ENCODE data around the gene TRMT10B.
"Not testable (repeated sequence)": the region's sequence is repeated elsewhere in the genome, so short reads cannot be mapped to it uniquely, and the experiment has no call there.

Gene TRMT10B

GRCh38 chr9:37751704-37752103 lies 1.9 kb upstream of the TRMT10B start:
- DNase-seq (ENCODE audit: low read depth): not testable (repeated sequence)

- not testable (repeated sequence) for DNase-seq (ENCODE audit: low read depth)
These were observed 1.5 kb upstream of the TRMT10B start for GRCh38 chr9:37752112-37752511.

- no peak for DNase-seq (ENCODE audit: low read depth)
These were observed 740 bp upstream of the TRMT10B start for GRCh38 chr9:37752642-37753488.

GRCh38 chr9:37758747-37759146 lies 5.1 kb downstream of the TRMT10B start:
- no peak for DNase-seq (ENCODE audit: low read depth)

DNA sequence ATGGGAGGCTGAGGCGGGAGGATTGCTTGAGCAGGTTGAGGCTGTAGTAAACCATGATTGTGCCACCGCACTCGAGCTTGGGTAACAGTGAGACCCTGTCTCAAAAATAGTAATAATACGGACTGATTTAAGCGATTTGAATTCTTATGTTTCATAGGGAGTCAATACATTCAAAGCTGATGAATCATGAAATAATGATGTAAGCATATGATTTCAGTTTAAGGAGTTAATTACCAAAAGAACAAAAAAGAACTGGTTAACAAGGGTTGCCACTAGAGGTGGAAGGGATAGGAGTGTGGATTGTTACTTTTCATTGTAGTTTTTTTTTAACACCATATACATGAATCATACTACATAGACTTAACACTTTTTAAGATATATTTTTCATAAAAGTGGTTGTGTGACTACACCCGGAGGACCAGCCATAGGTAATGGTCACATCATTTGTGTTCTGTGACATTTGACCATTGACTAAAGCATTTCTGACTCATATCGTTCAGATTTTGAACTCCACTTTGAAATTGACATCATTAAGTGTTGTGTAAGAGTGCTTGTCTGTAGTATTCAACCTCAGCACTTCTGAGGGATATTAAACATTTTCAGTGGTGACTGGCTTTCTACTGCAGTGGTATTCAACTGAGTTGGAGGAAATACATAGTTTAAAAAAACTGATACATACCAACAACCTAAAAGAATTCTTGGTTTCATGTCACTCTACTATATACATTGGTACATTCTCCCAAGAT lies 7.0 kb downstream of the TRMT10B start:
- DNase-seq (ENCODE audit: low read depth): peak; percentile 70

- DNase-seq (ENCODE audit: low read depth): peak; percentile 29
These were observed 7.9 kb downstream of the TRMT10B start for GRCh38 chr9:37761511-37761910.

DNA sequence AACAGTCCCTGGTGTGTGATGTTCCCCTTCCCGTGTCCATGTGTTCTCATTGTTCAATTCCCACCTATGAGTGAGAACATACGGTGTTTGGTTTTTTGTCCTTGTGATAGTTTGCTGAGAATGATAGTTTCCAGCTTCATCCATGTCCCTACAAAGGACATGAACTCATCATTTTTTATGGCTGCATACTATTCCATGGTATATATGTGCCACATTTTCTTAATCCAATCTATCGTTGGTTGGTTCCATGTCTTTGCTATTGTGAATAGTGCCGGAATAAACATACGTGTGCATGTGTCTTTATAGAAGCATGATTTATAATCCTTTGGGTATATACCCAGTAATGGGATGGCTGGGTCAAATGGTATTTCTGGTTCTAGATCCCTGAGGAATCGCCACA lies 11.7 kb downstream of the TRMT10B start:
- not testable (repeated sequence) for DNase-seq (ENCODE audit: low read depth)

DNA sequence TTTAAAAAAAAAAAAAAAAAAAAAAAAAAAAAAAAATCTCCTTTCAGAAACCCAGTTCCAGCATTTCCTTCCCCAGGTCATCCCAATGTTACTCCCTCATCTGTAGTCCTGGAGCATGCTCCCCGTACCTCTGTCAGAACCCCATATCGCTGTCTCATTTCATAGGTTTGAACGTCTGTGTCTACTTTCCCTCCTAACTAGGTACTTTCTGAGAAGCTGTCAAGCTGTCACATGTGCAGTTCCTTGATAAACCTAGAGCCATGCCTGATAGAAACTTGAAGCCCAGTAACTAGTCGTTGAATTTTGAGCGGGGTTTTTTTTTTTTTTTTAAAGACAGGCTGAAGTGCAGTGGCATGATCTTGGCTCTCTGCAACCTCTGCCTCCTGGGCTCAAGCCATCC lies 15.7 kb downstream of the TRMT10B start:
- no peak for DNase-seq (ENCODE audit: low read depth)

DNA sequence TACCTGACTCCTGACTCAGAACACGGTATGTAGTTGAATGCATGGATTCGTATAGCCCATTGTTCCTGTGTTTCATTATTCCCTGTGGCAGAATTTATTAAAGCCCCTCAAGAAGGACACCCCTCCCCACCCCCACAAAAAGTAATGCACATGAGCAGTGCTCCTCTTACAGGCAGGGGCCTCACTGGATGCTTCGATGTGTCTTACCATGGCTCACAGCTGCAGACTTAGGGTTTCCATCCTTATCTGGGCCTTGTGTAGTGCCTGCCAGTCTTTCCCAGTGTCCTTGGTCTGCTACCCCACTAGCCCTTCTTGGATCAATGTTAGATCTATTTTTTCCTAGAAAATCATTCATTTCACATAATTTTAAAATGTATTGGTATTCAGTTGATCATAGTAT lies 16.4 kb downstream of the TRMT10B start:
- no peak for DNase-seq (ENCODE audit: low read depth)

GRCh38 chr9:37775216-37775919 lies 21.8 kb downstream of the TRMT10B start:
- no peak for DNase-seq (ENCODE audit: low read depth)

- DNase-seq (ENCODE audit: low read depth): peak; percentile 38
These were observed 22.7 kb downstream of the TRMT10B start for GRCh38 chr9:37776328-37776727.

DNA sequence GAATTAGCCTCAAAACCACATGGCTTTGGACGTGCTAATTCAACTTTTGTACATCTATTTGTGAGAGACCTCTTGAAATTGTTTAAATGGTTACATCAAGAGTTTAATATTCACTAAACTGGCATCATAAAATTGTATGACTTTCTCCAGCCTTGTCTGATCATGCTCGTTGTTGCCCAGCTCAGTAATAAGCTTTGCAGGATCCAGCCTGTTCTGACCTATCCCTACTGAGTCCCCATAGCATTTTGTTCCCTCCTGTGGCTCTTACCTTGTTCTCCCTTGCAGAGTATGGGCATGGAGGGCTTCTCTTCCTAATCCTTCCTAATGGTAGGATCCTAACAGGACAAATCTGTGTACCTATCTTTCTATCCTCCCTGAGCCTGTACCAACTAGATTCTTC lies 24.9 kb downstream of the TRMT10B start:
- no peak for DNase-seq (ENCODE audit: low read depth)

GRCh38 chr9:37784291-37784615 lies 30.6 kb downstream of the TRMT10B start:
- no peak for DNase-seq (ENCODE audit: low read depth)

DNA sequence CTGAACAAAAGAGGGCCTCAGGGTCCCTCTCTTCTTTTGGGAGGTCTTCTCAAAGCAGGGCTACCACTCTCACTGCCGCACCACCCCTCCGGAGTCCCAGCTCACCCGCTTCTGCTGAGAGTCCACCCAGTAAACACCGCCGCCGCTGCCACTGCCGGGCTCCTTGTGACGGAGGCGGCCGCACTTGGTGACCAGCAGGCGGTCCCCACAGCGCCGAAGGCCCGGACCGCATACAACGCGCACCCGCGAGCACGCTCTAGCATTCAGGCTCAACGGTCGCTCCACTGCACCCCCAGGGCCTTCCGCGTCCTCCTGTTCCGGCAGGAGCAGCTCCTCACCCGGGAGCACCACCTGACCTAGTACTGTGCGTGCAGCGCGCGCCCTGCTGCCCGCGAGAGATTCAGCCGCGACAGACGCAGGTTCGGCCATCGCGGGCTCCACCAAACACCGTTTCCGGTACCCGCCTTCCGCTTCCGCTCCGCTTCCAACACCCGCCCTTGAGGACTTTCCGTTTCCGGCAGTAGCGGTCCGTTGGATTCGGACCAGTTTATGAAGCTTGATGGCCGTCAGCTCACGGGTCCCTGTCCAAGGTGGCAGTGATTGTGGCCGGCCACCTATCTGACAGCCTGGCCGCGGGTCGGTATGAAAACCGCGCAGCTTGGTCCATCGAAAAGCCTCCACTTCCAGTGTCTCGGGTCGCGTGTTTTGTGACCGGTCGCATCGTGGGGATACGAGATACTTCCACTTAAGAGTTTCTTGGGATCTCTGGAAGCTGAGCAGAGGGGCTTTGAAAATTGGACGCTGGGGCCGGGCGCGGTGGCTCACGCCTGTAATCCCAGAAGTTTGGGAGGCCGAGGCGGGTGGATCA lies 31.2 kb downstream of the TRMT10B start, which contains the start of gene EXOSC3:
TSS of gene EXOSC3 (minus strand) at position 449 of the 868 bp plus-strand sequence. CDS start at position 429, 20 bp downstream.
- peak; percentile 77 for DNase-seq (ENCODE audit: low read depth)

GRCh38 chr9:37787059-37787458 lies 33.5 kb downstream of the TRMT10B start:
- no peak for DNase-seq (ENCODE audit: low read depth)

- no peak for DNase-seq (ENCODE audit: low read depth)
These were observed 34.7 kb downstream of the TRMT10B start for GRCh38 chr9:37788332-37788731.

- DNase-seq (ENCODE audit: low read depth): no peak
These were observed 36.5 kb downstream of the TRMT10B start for GRCh38 chr9:37790096-37790495.

DNA sequence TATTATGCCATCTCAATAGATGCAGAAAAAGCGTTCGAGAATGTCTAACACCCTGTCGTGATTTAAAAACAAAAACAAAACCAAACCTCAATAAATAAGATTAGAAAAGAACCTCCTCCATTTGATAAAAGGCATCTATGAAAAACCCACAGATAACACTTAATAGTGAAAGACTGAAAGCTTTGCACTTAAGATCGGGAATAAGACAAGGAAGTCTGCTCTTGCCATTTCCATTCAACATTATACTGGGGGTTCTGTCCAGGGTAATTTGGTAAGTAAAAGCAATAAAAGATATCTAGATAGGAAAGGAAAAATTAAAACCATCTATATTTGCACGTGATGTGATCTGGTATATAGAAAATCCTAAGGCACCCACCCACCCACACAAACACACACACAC lies 38.5 kb downstream of the TRMT10B start:
- DNase-seq (ENCODE audit: low read depth): no peak

- DNase-seq (ENCODE audit: low read depth): no peak
These were observed 42.6 kb downstream of the TRMT10B start for GRCh38 chr9:37796232-37796631.

- DNase-seq (ENCODE audit: low read depth): no peak
These were observed 45.1 kb downstream of the TRMT10B start for GRCh38 chr9:37798677-37799076.

- DNase-seq (ENCODE audit: low read depth): peak; percentile 50
These were observed 47.2 kb downstream of the TRMT10B start, which contains the start of gene DCAF10 for GRCh38 chr9:37800631-37801286. DCAF10 (plus strand) TSS chr9:37800797; CDS start chr9:37800867, 70 bp downstream.

Data from HS-5 (cell line).